ENCODE data around the gene ZNF778. TPM values are rescaled to one million over a fixed set of nuclear protein-coding genes. Genes with fewer than 3 reads are reported as not detected.

The ZNF778 gene
- total RNA-seq, 1 experiment from 2014 or later = 1.8 TPM

DNA sequence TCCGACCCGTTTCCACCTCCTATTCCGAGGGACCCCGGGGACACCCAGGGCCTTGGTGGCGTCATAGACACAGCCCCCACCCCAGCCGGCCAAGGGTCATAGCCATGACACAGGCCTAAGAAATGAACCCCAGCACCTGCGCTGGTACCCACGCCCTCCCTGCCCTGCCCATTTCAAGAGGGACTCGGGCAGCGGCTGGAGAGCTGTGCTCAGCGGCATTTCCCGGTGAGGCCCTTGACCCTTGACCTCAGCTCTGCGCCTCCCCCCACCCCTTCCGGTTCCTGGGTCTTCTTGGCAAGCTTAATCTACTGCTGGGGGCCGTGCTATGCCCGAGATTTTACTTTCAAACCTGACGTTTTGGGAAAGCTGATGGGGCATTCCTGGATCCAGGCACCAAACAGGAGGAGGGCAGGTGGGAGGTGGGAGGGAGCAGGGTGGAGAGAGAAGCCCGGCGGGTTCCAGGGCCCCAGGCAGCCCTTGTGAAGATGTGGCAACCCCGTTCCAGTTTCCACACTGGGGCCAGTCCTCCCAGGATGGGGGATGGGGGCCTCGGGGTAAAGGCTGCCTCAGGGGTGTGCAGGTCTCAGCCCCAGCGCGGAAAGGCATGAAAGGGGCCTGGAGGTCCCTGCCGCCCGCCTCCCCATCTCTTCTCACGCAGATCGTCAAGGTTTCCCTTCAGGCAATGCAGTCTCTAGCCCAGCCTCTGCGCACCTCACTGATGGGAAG is 17.2 kb upstream of the ZNF778 start, which contains the start of gene SLC22A31:
SLC22A31 (minus strand) TSS at position 414 of the 726 bp plus-strand sequence; CDS start at position 378, 36 bp downstream.
- DNase-seq = no peak
- Histone ChIP-seq H3K9me3 (no peaks in the 10 kb centered on the region), H3K27me3 (peaks cover 8% of the 10 kb centered on the region), H3K36me3 (no peaks in the 10 kb centered on the region), H3K4me3 (peak within 1 kb of the TSS; percentile 21; the same call in 1 of the 2 replicates)

DNA sequence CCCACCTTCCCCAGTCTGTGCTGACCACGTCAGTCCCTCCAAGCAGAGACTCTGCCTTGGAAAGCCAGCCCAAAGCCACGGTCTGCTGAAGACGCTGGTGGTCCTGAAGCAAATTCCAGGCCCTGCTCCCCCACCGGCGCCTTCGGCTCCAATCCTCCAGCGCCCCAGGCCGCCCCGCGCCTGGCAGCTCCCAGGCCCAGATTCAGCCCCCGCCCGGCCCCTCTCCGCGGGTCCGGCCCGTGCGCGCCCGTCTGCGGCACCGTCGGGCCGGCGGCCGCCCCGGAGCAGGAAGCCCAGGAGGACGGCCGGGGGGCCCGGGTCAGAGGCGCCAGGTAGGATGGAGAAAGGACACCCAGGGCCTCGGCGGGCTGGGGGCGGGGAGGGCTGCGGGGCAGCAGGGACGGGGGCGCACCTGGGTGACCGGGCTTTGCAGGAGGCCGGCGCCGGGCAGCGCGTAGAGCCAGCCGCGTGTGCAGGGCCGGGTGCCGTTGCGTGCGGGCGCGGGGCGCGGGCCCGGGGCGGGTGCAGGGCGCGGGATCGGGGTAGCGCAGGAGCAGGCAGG is 16.6 kb upstream of the ZNF778 start:
- Histone ChIP-seq H3K4me3 (no peak overlapping the region), H3K9me3 (no peaks in the 10 kb centered on the region), H3K27me3 (peaks cover 8% of the 10 kb centered on the region), H3K36me3 (no peaks in the 10 kb centered on the region)
- DNase-seq = no peak

- H3K9me3 ChIP-seq = no peaks in the 10 kb centered on the region
- peak overlapping the region; percentile 21; the same call in 1 of the 2 replicates for H3K4me3 ChIP-seq
- peak; percentile 59 for DNase-seq
- H3K27me3 ChIP-seq = peaks cover 8% of the 10 kb centered on the region
- no peaks in the 10 kb centered on the region for H3K36me3 ChIP-seq
Measured at GRCh38 chr16:89201439-89202377, 15.8 kb upstream of the ZNF778 start.

DNA sequence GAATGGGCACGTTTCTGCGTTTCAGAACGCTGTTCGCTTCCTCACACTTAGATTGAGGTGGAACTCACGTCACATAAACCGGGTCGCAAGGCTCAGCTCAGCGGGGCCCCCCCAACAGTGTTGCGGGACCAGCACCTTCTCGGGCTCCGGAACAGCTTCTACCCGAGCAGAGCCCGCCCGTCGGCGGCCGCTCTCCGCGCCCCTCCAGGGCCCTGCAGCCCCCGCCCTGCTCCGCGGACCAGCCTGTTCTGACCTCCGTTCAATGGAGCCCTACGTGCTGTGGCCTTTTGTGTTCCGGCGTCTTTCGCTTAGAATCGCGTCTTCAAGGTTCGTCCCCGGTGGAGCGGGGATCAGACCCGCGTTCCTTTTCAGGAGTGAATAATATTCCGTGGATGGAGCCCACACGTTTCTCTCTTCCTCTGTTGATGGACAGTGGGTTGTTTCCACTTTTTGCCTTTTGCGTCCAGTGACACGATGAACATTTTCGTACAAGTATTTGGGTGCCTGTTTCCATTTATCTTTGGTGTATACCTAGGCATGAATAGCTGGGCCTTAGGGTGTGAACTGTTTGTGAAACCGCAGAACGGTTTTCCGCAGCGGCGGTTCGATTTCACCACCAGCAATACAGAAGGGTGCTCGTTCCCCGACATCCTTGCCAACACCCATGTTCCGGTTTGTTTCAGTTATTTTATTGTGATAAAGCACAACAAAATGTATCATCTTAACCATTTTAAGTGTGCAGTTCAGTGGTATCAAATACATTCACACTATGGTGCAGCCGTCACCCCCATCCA is 14.9 kb upstream of the ZNF778 start:
- Histone ChIP-seq H3K27me3 (peaks cover 8% of the 10 kb centered on the region), H3K4me3 (no peak overlapping the region), H3K9me3 (no peaks in the 10 kb centered on the region)

DNA sequence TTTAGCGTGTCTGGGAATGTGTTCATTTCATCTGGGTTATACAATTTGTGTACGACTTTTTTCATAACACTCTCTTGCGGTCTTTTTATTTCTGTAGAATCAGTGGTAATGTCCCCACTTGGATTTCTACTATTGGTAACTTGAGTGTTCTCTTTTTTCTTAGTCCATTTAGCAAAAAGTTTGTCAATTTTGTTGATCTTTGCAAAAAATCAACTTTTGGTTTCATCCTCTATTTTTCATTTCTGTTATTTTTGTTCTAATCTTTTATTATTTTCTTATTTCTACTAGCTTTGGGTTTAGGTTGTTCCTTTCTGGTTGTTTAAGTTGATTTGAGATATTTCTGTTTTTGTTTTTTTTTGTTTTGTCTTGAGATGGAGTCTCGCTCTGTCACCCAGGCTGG is 9.5 kb upstream of the ZNF778 start:
- H3K4me3 ChIP-seq = no peak overlapping the region
- H3K36me3 ChIP-seq = no peaks in the 10 kb centered on the region
- no peaks in the 10 kb centered on the region for H3K9me3 ChIP-seq
- DNase-seq = no peak
- H3K27me3 ChIP-seq = peaks cover 5% of the 10 kb centered on the region; the same call in 1 of the 2 replicates

More for the DNA sequence above, 14.9 kb upstream of the ZNF778 start:
- H3K36me3 ChIP-seq = no peaks in the 10 kb centered on the region
- DNase-seq = no peak

- no peaks in the 10 kb centered on the region for H3K36me3 ChIP-seq
- no peaks in the 10 kb centered on the region for H3K27me3 ChIP-seq
- H3K9me3 ChIP-seq = no peaks in the 10 kb centered on the region
- DNase-seq = no peak
- H3K4me3 ChIP-seq = no peak overlapping the region
Measured at GRCh38 chr16:89209522-89210044, 7.9 kb upstream of the ZNF778 start.

- Histone ChIP-seq H3K36me3 (no peaks in the 10 kb centered on the region), H3K9me3 (no peaks in the 10 kb centered on the region), H3K4me3 (no peak overlapping the region), H3K27me3 (no peaks in the 10 kb centered on the region)
- DNase-seq = no peak
Measured at GRCh38 chr16:89210165-89210903, 7.2 kb upstream of the ZNF778 start.

- no peaks in the 10 kb centered on the region for H3K36me3 ChIP-seq
- no peaks in the 10 kb centered on the region for H3K27me3 ChIP-seq
- no peak for DNase-seq
- no peaks in the 10 kb centered on the region for H3K9me3 ChIP-seq
- H3K4me3 ChIP-seq = no peak overlapping the region
Measured at GRCh38 chr16:89210904-89211515, 6.5 kb upstream of the ZNF778 start.

DNA sequence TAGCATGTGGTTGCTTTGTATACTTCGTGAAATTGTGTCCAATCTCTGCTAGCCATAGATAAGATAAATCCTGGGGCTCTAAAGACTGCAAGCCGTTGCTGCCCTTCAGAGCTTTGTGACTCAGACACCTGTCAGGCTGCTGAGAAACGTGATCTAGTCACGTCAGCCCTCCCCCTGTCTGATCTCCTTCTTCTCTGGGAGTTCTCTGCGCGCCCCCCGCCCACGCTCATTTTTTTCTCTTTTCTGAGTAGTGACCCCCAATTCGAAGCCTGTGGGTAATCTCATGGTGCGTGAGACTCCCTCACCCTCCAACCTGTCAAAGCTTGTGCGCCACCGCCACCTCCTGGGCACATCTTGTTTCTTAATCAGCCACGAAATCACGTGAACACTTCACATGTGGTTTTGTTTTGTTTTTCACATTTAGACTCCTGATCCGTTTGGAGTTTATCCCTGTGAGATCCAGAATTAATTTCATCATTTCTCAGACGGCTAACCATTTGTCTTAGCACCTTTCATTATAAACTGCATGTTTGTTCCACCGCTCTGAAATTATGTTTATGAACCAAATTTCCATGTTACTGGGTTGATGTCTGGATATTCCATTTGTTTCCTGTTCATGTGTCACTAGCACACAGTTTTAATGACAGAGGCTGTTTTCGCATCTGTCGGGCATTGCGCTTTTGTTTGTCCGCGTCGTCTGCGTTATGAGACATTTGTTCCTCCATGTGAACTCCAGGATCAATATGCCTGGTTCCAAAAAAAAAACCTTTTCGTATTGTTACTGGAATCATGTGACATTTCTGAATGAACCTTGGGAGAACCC is 977 bp upstream of the ZNF778 start:
- Histone ChIP-seq H3K4me3 (peak overlapping the region; percentile 93), H3K27me3 (no peaks in the 10 kb centered on the region), H3K36me3 (peaks cover 10% of the 10 kb centered on the region), H3K9me3 (no peaks in the 10 kb centered on the region)
- peak; percentile 46 for DNase-seq

DNA sequence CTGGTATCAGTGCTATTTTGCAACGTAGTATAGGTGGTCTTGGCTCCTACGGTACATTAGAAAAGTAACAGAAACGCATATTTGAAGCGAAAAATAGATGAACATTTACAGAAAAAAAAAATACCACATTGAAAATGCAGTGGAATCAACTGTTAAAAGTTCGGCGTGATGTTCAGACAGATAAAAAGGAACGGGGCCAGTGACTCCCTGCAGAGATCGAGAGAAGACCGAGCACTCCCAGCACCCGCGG is 440 bp upstream of the ZNF778 start:
- Histone ChIP-seq H3K36me3 (peaks cover 10% of the 10 kb centered on the region), H3K9me3 (no peaks in the 10 kb centered on the region), H3K27me3 (no peaks in the 10 kb centered on the region), H3K4me3 (peak overlapping the region; percentile 93)
- DNase-seq = no peak

GRCh38 chr16:89219365-89219764 is 1.9 kb downstream of the ZNF778 start:
- no peaks in the 10 kb centered on the region for H3K9me3 ChIP-seq
- peaks cover 20% of the 10 kb centered on the region for H3K36me3 ChIP-seq
- H3K4me3 ChIP-seq = no peak overlapping the region
- H3K27me3 ChIP-seq = no peaks in the 10 kb centered on the region
- DNase-seq = no peak

DNA sequence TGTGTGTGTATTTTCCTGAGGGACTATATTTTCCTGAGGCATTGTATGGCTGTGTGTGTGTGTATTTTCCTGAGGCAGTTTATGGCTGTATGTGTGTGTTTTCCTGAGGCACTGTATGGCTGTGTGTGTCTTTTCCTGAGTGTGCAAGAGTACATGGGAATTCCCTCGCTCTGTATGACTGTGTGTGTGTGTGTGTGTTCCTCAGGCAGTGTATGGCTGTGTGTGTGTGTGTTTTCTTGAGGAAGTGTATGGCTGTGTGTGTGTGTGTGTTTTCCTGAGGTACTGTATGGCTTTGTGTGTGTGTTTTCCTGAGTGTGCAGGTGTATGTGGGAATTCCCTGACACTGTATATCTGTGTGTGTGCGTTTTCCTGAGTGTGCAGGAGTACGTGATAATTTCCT is 4.1 kb downstream of the ZNF778 start:
- H3K27me3 ChIP-seq = no peaks in the 10 kb centered on the region
- H3K4me3 ChIP-seq = no peak overlapping the region
- peaks cover 33% of the 10 kb centered on the region for H3K36me3 ChIP-seq
- DNase-seq = no peak
- no peaks in the 10 kb centered on the region for H3K9me3 ChIP-seq

- Histone ChIP-seq H3K4me3 (no peak overlapping the region), H3K9me3 (peaks cover 2% of the 10 kb centered on the region; the same call in 1 of the 2 replicates), H3K27me3 (no peaks in the 10 kb centered on the region), H3K36me3 (peaks cover 47% of the 10 kb centered on the region)
- DNase-seq = no peak
Measured at GRCh38 chr16:89222931-89223330, 5.4 kb downstream of the ZNF778 start.

DNA sequence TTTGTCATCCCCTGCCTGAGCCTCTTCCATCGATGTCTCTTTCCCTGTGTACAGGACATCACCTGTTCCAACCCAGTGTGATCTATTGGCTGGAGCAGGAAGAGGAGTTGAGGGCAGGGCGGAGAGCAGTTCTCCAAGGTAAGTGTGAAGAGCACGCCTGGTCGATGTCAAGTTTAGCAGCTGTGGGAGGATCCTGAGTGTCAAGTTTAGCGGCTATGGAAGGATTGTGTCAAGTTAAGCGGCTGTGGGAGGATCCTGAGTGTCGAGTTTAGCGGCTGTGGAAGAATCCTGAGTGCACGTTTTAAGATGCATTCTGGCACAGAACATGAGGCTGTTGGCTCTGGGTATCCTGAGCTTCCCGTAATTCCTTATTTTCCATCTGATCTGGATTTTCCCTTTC is 7.2 kb downstream of the ZNF778 start:
- H3K36me3 ChIP-seq = peaks cover 58% of the 10 kb centered on the region

DNA sequence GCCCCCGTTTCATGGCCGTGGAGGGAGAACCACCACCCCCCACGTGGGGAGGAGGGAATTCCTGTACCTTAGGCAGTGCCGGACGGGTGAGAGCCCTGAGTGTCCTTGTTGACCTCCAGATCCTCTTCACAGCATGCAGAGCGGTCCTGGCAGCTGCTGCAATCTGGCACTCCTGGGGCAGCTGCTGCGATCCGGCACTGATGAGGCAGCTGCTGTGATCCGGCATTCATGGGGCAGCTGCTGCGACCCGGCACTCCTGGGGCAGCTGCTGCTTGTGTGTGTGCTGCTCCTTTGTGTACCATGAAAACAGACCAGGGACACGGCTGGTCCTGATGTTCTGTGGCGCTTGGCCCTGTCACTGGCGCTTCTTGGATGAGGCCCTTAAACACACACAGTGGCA is 12.8 kb downstream of the ZNF778 start:
- peaks cover 2% of the 10 kb centered on the region; the same call in 1 of the 2 replicates for H3K9me3 ChIP-seq
- H3K36me3 ChIP-seq = peaks cover 45% of the 10 kb centered on the region
- DNase-seq = no peak
- H3K27me3 ChIP-seq = no peaks in the 10 kb centered on the region
- H3K4me3 ChIP-seq = no peak overlapping the region

More for the DNA sequence above, 7.2 kb downstream of the ZNF778 start:
- Histone ChIP-seq H3K9me3 (peaks cover 2% of the 10 kb centered on the region; the same call in 1 of the 2 replicates), H3K4me3 (no peak overlapping the region), H3K27me3 (no peaks in the 10 kb centered on the region)
- DNase-seq = no peak
